Skeletal muscle satellite cell (primary cell): ENCODE data around the gene FAM53A.

ENCODE experiments used
- H3K27me3 ChIP-seq: 2 replicates; pipeline ENCODE4 v1.7.0; 2013; ENCODE audit warnings: low read length; ENCODE audit not compliant: control insufficient read depth, insufficient read depth
- H3K36me3 ChIP-seq: 2 replicates; pipeline ENCODE4 v1.7.0; 2013; ENCODE audit warnings: mild to moderate bottlenecking, control low read depth, low read length; ENCODE audit not compliant: insufficient read depth
- H3K4me1 ChIP-seq: 2 replicates; pipeline ENCODE4 v1.7.0; 2013; ENCODE audit warnings: low read length; ENCODE audit not compliant: control insufficient read depth, insufficient read depth
- H3K4me2 ChIP-seq: 2 replicates; pipeline ENCODE4 v1.7.0; 2013; ENCODE audit warnings: mild to moderate bottlenecking, low read length
- H3K4me3 ChIP-seq: 2 replicates; pipeline ENCODE4 v1.7.0; 2013; ENCODE audit warnings: low read length
- H3K9ac ChIP-seq: 2 replicates; pipeline ENCODE4 v1.7.0; 2013; ENCODE audit warnings: mild to moderate bottlenecking, low read depth, low read length, moderate library complexity
- H3K9me3 ChIP-seq: replicated peaks from 2 replicates; pipeline ENCODE4 v1.7.0; 2013; ENCODE audit warnings: mild to moderate bottlenecking, control low read depth, low read length

Gene FAM53A

DNA sequence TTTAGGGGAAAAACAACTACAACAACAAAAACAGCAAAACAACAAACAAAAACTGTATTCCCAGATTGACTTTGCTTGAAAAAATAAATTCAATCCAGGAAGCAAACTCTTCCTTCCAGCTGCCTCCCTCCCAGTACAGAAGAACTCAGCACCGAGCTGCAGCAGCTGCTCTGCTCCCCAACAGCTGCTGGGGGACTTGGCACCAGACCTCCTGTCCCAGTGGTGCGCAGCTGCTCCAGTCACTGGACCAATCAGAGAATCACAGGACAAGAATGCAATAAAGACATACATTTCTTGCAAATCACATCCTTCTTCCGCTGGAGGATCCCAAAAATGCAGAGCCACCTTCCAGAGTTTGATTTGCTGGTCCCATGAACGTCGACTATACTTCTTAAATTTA lies 11.8 kb upstream of the FAM53A start:
- Histone ChIP-seq H3K9me3 (no peaks in the 10 kb centered on the region), H3K4me2 (peak overlapping the region; percentile 50), H3K36me3 (peaks cover 79% of the 10 kb centered on the region), H3K27me3 (no peaks in the 10 kb centered on the region), H3K4me1 (peaks cover 23% of the 10 kb centered on the region), H3K9ac (peak overlapping the region; percentile 45), H3K4me3 (no peak overlapping the region)

DNA sequence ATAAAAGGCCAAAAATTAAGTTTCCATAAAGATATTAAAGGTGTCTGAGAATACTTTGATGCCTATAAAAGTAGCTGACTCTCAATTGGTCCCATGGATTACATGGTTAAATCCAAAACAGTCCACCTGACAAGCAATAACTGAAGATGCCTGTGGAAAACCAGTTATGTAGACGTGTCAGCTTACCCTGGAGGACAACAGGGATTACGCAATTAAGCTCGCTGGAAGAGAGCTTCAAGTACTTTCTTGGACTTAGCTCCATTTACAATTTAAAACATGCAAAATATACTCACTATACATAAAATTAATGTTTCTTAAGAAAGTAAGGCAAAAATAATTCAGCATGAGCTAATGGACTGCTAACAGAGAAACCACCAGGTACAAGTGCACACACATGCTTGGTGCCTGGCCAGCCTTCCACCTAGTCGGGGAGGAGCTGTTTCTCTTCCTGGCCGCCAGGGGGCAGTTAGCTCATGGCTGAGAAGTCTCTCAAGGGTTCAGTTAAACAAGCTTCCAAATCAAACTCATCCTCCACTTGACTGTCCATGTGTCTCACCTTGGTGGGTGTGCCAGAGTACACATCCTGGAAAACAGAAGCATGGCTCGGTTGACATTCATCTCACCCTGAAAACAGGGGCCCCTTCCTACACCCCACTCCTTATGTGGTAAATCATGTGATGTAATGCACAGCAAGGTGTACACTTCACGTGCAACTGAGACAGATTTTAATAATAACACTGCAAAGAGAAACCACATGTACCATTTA lies 9.2 kb upstream of the FAM53A start:
- Histone ChIP-seq H3K4me2 (no peak overlapping the region), H3K27me3 (no peaks in the 10 kb centered on the region), H3K36me3 (peaks cover 61% of the 10 kb centered on the region), H3K9me3 (no peaks in the 10 kb centered on the region), H3K4me1 (peaks cover 23% of the 10 kb centered on the region), H3K9ac (no peak overlapping the region), H3K4me3 (no peak overlapping the region)

DNA sequence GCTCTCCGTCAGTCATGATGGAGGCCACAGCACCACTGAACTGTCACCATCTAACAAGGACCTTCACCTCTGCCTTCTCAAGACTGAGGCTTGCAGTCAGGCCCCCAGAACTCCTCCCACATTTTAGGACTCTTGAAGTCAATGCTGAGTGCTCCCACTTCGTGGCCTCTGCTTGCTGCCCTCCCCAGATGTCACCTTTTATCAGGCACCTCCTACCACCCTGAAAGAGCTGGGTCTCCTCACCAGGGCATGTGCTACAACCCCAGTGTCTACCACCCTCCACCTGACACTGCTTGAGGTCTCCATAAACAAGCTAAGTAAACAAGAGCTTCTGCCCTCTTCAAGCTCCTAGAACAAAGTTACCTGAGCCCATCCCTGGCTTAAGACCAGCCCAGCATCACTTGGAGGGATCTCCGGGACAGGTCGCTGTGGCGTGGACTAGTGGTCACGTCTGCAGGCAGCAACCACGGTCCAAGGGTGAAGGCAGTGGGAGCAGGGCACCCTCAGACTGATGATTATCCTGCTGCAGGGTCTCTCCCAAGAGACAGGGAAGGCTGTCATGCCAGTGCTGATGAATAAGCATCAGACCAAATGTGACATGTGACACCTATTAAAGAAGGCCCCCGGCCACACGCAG lies 7.7 kb upstream of the FAM53A start:
- Histone ChIP-seq H3K9ac (no peak overlapping the region), H3K36me3 (peaks cover 51% of the 10 kb centered on the region), H3K4me1 (peaks cover 21% of the 10 kb centered on the region), H3K9me3 (no peaks in the 10 kb centered on the region), H3K27me3 (no peaks in the 10 kb centered on the region), H3K4me2 (no peak overlapping the region), H3K4me3 (no peak overlapping the region)

DNA sequence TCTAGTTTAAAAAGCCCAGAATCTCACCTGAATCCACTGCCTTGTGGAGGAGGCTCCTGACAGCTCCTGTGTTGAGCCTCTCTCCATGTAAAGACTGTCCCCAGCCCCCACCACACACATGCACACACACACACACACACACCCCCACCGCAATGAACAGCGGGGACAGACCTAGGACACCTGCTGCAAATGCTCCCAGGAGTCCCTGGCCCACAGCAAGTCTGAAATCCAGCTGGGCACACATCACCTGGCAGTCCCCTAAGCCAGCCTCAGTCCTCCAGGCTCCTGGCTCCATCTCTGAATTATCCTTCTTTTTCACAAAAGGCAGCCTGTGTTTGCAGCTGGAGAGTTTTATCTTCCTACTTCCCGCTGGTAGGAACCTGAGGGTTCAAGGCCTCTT lies 6.6 kb upstream of the FAM53A start:
- Histone ChIP-seq H3K27me3 (no peaks in the 10 kb centered on the region), H3K9me3 (no peaks in the 10 kb centered on the region), H3K4me3 (no peak overlapping the region), H3K36me3 (peaks cover 51% of the 10 kb centered on the region), H3K4me1 (peaks cover 10% of the 10 kb centered on the region), H3K9ac (no peak overlapping the region), H3K4me2 (no peak overlapping the region)

DNA sequence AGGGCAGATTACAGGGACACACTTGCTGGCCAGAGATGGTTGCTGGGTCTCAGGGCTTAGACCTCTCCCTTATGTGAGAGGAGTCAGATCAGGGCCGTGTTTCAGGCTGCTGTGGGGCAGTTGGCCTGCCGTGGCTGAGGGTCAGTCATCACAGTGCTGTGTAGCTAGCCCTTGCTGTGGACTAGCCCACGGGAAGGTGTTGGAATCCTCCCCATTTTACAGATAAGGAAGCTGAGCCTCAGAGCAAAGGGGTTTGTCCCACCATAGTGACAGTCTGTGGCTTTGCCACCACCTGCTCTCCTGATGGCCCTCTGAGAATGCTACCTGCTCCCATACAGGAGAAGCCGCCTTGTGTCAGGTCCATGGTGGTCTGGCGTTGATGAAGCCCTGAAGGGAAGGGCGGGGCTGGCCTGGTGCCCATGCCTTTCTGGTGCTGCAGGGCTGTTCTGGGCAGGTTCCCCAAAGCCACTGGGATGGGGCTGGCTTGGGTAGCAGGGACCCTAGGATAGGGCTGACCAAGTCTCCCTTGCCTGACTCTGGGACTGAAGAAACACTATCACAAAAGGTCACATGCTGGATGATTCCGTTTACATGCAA lies 2.4 kb upstream of the FAM53A start:
- H3K36me3 ChIP-seq: peaks cover 12% of the 10 kb centered on the region
- peaks cover 17% of the 10 kb centered on the region for H3K4me1 ChIP-seq
- no peak overlapping the region for H3K4me2 ChIP-seq
- no peak overlapping the region for H3K4me3 ChIP-seq
- no peak overlapping the region for H3K9ac ChIP-seq
- H3K27me3 ChIP-seq: no peaks in the 10 kb centered on the region
- H3K9me3 ChIP-seq: no peaks in the 10 kb centered on the region

DNA sequence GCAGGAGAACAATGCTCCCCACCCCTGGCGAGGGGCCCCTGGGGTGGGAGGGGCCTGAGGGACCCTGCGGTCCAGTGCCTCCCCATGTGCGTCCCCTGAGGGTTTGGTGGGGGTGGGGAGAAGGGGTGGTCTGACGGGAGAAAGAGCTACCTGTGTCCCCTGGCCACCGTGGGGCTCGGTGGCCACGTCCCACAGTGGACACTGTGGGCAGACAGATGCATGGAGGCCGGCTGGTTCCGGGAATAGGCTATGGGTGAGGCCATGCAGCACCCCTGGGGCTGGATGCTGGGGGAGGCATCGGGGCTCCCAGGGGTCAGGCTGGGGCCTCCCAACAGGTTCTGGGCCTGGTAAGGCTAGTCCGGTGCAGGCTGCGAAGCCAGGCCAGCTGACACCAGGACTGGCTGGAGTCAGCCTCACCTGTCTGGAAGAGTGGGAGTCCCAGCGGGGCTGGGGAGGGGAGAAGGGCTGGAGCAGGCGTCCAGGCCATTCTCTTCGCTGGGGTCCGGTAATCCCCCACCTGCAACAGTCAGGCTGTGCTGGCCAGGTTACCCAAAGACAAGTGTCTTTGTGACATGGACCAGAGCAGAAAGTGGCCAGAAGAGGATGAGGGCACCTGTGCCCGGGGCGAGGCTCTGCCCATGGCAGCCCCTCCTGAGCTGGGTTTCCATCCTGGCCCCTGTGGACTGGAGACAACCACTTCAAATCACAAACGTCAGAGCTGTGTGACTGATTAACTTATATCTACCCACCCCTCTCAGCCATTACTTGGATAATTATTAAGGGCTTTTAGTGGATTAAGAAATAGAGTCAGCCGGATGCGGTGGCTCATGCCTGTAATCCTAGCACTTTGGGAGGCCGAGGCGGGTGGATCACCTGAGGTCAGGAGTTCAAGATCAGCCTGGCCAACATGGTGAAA lies 1.4 kb upstream of the FAM53A start:
- H3K36me3 ChIP-seq: peaks cover 2% of the 10 kb centered on the region
- no peaks in the 10 kb centered on the region for H3K27me3 ChIP-seq
- no peak overlapping the region for H3K4me3 ChIP-seq
- H3K9ac ChIP-seq: no peak overlapping the region
- H3K9me3 ChIP-seq: no peaks in the 10 kb centered on the region
- H3K4me2 ChIP-seq: no peak overlapping the region
- peaks cover 17% of the 10 kb centered on the region for H3K4me1 ChIP-seq

DNA sequence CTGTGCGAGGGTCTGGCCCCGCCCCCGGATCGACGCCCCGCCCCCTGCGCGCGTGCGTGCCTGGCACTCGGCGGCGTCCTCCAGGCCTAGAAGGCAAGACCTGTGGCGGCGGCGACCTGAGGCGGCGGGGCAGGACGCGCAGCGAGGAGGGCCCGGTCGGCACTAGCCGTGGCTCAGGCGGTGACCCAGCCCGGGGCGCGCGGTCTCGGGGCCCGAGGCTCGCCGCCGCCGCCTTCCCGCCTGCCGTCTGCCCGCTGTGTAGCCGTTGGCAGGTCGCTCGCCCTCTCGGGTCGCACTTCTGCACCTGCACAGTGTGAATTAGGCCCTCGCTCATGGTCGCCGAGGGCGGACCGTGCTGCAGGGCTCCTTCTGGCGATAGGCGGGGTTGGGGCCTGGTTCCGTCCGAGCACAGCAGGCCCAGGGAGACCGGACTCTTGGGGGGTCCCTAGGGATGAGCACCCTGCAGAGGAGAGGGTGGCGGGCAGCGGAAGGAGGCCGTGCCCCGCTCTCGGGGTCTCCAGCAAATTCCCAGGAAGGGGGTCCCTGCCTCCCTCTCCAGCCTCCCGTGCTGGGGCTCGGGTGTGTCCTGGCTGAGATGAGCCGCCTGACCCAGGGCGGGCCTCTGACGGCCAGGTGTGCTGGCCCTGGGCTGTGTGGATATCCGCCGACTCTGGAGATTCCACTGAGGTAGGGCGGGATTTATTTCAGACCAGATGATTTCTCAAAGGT lies 557 bp upstream of the FAM53A start:
- Histone ChIP-seq H3K4me3 (peak overlapping the region; percentile 69), H3K4me2 (peak overlapping the region; percentile 78), H3K9me3 (no peaks in the 10 kb centered on the region), H3K9ac (peak overlapping the region; percentile 64), H3K36me3 (no peaks in the 10 kb centered on the region), H3K27me3 (no peaks in the 10 kb centered on the region), H3K4me1 (peaks cover 17% of the 10 kb centered on the region)

DNA sequence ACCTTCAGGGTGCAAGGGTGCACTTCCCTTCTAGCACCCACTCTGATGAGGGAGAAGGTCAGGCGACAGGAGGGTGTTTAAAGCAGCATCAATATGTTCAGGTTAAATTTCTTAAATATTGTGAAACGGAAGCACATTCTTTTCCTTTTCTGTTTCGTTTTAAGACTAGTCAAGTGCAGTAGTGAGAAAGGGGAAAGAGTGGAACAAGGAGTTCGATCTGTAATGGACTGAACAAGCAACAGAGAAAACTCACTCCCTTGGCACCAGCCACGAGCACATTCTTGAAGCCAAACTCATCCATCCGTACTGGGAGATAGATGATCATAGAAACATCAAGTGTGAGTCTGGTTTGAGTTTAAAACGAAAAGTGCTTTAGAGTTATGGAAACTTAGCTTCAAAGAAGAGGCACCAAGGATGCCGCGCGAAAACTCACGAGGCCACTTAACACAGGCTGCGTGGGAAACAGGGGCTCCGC lies 815 bp downstream of the FAM53A start:
- Histone ChIP-seq H3K9me3 (no peaks in the 10 kb centered on the region), H3K36me3 (no peaks in the 10 kb centered on the region), H3K27me3 (no peaks in the 10 kb centered on the region), H3K4me2 (peak overlapping the region; percentile 81), H3K9ac (peak overlapping the region; percentile 84), H3K4me1 (peaks cover 17% of the 10 kb centered on the region), H3K4me3 (peak overlapping the region; percentile 65)

DNA sequence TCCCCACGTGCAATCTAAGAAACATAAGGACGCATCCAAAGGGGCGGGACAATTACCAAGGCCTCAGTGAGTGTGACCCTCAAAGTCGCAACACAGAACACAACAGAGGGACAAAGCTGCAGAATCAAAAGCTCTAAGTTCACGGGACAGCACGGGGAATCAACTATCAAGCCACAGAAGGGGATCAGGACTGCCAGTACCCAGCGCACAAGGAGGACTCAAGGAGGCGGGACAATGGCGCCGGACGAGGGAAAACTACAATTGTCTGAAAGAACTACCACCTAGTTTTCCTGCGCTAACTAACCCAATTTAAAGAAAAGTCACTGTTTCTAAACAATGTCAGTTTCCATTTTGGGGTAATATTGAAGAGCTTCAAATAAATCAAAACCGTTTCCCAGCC lies 1.3 kb downstream of the FAM53A start:
- Histone ChIP-seq H3K4me3 (peak overlapping the region; percentile 65), H3K4me1 (peaks cover 17% of the 10 kb centered on the region), H3K9me3 (no peaks in the 10 kb centered on the region), H3K36me3 (no peaks in the 10 kb centered on the region), H3K9ac (peak overlapping the region; percentile 84), H3K27me3 (no peaks in the 10 kb centered on the region), H3K4me2 (peak overlapping the region; percentile 81)

DNA sequence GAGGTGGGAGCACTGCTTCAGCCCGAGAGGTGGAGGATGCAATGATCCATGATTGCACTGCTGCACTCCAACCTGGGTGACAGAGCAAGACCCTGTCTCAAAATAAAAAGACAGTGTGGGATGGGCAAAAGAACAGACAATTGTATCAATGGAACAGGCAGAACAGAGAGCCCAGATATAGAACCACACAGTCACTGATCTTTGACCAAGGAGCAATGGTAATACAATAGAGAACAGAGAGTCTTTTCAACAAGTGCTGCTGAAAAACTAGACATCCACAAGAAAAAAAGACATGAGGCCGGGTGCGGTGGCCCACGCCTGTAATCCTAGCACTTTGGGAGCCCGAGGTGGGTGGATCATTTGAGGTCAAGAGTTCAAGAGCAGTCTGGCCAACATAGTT lies 5.9 kb downstream of the FAM53A start:
- no peaks in the 10 kb centered on the region for H3K9me3 ChIP-seq
- no peak overlapping the region for H3K4me2 ChIP-seq
- H3K4me1 ChIP-seq: peaks cover 7% of the 10 kb centered on the region
- no peaks in the 10 kb centered on the region for H3K27me3 ChIP-seq
- H3K4me3 ChIP-seq: no peak overlapping the region
- H3K9ac ChIP-seq: no peak overlapping the region
- no peaks in the 10 kb centered on the region for H3K36me3 ChIP-seq
